ENCODE data around the gene DYNLT2B. TPM values are rescaled to one million over a fixed set of nuclear protein-coding genes. Genes with fewer than 3 reads are reported as not detected.
A peak's percentile ranks its signal among the peaks of the same experiment; 100 is the strongest.
"Not testable (repeated sequence)": the region's sequence is repeated elsewhere in the genome, so short reads cannot be mapped to it uniquely, and the experiment has no call there.

Gene DYNLT2B
- total RNA-seq, 2 donors from 2014 or later = 18.9 to 20.4 TPM

DNA sequence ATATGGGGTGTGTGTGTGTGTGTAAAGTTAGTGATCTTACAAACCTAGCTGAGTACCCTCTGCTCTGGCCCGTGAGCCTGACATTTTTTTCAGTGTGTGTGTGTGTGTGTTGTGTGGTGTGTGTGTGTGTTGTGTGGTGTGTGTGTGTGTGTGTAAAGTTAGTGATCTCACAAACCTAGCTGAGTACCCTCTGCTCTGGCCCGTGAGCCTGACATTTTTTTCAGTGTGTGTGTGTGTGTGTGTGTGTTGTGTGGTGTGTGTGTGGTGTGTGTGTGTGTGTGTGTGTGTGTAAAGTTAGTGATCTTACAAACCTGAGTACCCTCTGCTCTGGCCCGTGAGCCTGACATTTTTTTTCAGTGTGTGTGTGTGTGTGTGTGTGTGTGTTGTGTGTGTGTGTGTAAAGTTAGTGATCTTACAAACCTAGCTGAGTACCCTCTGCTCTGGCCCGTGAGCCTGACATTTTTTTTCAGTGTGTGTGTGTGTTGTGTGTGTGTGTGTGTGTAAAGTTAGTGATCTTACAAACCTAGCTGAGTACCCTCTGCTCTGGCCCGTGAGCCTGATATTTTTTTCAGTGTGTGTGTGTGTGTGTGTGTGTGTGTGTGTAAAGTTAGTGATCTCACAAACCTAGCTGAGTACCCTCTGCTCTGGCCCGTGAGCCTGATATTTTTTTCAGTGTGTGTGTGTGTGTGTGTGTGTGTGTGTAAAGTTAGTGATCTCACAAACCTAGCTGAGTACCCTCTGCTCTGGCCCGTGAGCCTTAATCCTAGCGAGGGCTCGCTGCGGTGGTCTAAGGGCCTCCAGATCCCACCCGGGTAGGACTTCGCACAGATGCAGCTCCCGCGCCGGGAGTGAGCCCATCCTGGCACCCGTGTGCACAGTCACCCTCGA is 997 bp downstream of the DYNLT2B start:
- H3K9me3 Mint-ChIP-seq, DNase-seq: not testable (repeated sequence)

DNA sequence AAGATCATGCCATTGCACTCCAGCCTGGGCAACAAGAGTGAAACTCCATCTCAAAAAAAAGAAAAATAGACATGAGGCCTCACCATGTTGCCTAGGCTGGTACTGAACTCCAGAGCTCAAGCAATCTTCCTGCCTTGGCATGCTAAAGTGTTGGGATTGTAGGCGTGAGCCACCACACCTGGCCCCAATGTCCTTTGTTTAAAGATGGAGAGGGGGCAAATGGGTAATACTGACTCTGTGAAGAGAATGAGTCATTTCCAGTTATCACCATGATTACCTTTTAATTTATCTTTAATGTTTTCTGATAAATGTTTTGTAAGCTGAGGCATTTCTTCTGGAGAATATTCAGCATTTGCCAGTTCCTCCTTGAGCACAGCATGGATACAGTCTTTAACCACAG is 2.2 kb downstream of the DYNLT2B start:
- no peaks in the 10 kb centered on the region for H3K9me3 Mint-ChIP-seq
- no peaks in the 10 kb centered on the region for H3K27me3 Mint-ChIP-seq (ENCODE audit: low read depth)
- peaks cover 2 to 5% of the 10 kb centered on the region in 2 donors for H3K36me3 Mint-ChIP-seq (ENCODE audit: insufficient read depth in 2 of 2)
- H3K27ac Mint-ChIP-seq = no peak overlapping the region
- H3K4me3 Mint-ChIP-seq = no peak overlapping the region
- DNase-seq (no peak), ATAC-seq (replicated peaks in 1 of 2) (no peak)
- H3K4me1 Mint-ChIP-seq (ENCODE audit: low read depth) = peaks cover 6% of the 10 kb centered on the region

More for the DNA sequence above, 997 bp downstream of the DYNLT2B start:
- not testable (repeated sequence) for ATAC-seq (replicated peaks in 1 of 2); H3K4me1 Mint-ChIP-seq (ENCODE audit: low read depth); H3K36me3 Mint-ChIP-seq (ENCODE audit: insufficient read depth in 2 of 2); H3K27me3 Mint-ChIP-seq (ENCODE audit: low read depth)
- H3K27ac Mint-ChIP-seq = peak overlapping the region; percentile 89
- H3K4me3 Mint-ChIP-seq = peak overlapping the region; percentile 96 to 97

DNA sequence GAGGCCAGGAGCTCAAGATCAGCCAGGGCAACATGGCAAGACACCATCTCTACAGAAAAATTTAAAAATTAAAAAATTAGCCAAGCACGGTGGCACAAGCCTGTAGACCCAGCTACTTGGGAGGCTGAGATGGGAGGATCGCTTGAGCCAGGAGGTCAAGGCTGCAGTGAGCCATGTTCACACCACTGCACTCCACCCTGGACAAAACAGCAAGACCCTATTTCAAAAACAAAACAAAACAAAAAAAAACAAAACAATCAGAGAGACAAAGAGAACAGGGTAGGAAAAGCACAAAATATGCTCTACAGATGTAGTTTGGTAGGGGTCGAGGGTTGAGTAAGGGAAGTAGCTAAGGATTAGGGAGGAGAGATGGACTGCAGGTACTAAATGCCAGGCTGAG is 3.4 kb downstream of the DYNLT2B start:
- Mint-ChIP-seq H3K36me3 (ENCODE audit: insufficient read depth in 2 of 2) (peaks cover 2 to 5% of the 10 kb centered on the region in 2 donors), H3K4me1 (ENCODE audit: low read depth) (peaks cover 5% of the 10 kb centered on the region), H3K9me3 (no peaks in the 10 kb centered on the region), H3K4me3 (no peak overlapping the region), H3K27me3 (ENCODE audit: low read depth) (no peaks in the 10 kb centered on the region), H3K27ac (no peak overlapping the region)
- no peak for DNase-seq
- ATAC-seq (replicated peaks in 1 of 2) = no peak

DNA sequence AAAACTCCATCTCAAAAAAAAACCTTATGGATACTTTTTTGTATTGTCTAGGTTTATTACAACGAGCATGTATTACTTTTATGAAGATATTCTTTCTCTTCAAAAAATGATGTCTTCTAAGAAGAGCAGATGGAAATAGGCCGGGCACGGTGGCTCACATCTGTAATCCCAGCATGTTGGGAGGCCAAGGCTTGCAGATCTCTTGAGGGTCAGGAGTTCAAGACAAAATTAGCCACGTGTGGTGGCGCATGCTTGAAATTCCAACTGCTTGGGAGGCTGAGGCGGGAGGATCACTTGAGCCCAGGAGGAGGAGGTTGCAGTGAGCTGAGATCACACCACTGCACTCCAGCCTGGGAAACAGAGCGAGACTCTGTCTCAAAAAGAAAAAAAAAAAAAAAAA is 4.0 kb downstream of the DYNLT2B start:
- not testable (repeated sequence) for ATAC-seq (replicated peaks in 1 of 2); H3K4me1 Mint-ChIP-seq (ENCODE audit: low read depth); H3K4me3 Mint-ChIP-seq; H3K27me3 Mint-ChIP-seq (ENCODE audit: low read depth); H3K36me3 Mint-ChIP-seq (ENCODE audit: insufficient read depth in 2 of 2); H3K27ac Mint-ChIP-seq; DNase-seq; H3K9me3 Mint-ChIP-seq

DNA sequence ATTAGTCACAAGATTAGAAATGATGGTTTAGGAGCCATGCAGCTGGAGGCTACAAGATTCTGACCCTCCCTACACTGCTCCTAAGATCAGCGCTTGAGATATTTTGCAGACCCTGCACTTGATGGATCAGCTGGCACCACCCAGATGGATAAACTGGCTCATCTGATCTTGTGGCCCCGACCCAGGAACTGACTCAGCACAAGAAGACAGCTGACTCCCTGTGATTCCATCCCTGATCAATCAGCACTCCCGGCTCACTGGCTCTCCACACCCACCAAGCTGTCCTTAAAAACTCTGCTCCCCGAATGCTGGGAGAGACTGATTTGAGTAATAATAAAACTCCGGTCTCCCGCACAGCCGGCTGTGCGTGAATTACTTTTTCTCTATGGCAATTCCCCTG is 15.1 kb downstream of the DYNLT2B start:
- H3K27me3 Mint-ChIP-seq (ENCODE audit: low read depth); H3K4me1 Mint-ChIP-seq (ENCODE audit: low read depth); H3K9me3 Mint-ChIP-seq; ATAC-seq (replicated peaks in 1 of 2); DNase-seq; H3K4me3 Mint-ChIP-seq; H3K36me3 Mint-ChIP-seq (ENCODE audit: insufficient read depth in 2 of 2); H3K27ac Mint-ChIP-seq: not testable (repeated sequence)

DNA sequence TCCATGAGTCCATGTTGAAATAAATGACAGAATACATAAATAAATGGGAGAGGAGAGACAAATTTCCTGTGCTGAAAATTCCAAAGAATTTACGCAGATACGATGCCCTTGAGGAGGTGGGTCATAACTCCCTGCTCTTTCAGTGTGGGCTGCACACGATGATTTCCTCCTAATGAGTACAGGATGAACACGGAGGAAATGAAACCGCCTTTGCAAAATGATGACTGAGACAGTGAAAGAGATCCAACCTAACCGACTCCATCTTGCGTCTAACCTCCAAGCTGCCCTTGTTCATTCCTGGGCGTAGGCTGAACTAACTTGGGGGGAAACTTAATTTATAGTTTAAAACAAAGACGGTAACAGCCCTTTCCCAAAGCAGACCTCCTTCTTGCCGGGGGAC is 15.5 kb downstream of the DYNLT2B start:
- DNase-seq; H3K36me3 Mint-ChIP-seq (ENCODE audit: insufficient read depth in 2 of 2); H3K9me3 Mint-ChIP-seq; ATAC-seq (replicated peaks in 1 of 2); H3K4me3 Mint-ChIP-seq; H3K27ac Mint-ChIP-seq; H3K4me1 Mint-ChIP-seq (ENCODE audit: low read depth); H3K27me3 Mint-ChIP-seq (ENCODE audit: low read depth): not testable (repeated sequence)

DNA sequence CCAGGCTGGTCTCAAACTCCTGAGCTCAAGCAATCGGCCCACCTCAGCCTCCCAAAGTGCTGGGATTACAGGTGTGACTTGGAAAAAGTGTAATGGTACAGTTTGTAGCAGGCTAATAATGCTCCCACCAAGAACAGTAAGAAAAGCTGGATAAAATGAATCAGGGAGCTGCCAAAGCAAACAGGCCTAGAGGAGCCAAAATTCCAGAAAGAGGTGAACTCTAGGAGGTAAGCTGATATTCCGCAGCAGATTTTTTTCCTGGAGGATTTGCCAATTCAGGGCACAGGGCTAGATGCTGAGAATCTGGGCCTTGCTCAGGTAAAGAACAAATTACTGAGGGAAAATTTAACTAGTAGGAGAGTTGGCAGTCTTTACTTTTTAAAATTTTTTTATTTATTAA is 19.5 kb downstream of the DYNLT2B start:
- Mint-ChIP-seq H3K4me3 (no peak overlapping the region), H3K27ac (no peak overlapping the region), H3K36me3 (ENCODE audit: insufficient read depth in 2 of 2) (peaks cover 2 to 3% of the 10 kb centered on the region in 2 donors), H3K9me3 (no peaks in the 10 kb centered on the region), H3K27me3 (ENCODE audit: low read depth) (no peaks in the 10 kb centered on the region), H3K4me1 (ENCODE audit: low read depth) (no peaks in the 10 kb centered on the region)
- ATAC-seq (replicated peaks in 1 of 2) = no peak
- DNase-seq = no peak

DNA sequence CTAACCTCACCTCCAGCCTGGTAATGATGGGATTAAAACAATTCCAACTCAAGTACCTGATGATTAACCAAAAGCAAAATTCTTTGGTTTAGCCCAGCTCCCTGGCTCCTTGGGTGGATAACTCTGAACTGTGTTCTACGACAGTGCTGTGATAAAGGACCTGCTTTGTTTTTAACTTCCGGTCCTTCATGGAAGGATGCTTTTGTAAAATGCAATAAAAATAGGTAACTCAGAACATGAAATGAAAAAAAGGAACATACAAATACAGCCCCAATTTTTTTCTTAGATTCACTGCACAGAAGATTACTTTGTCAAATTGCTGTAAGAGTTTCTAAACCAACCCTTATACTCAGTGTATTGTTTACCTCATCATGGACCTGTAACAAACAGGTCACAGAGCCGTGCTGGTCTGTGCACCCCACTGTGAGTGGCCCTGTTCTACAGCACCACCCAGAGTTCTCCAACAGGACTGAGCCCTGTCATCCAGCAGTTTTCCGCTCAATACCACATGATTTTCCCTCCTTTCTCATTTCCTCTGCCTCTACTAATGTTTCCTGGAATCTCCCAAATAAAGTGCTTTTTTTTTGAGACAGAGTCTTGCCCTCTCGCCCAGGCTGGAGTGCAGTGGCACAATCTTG is 25.6 kb downstream of the DYNLT2B start:
- H3K36me3 Mint-ChIP-seq (ENCODE audit: insufficient read depth in 2 of 2) = peaks cover 3 to 4% of the 10 kb centered on the region in 2 donors
- H3K9me3 Mint-ChIP-seq = no peaks in the 10 kb centered on the region
- ATAC-seq (replicated peaks in 1 of 2) (no peak), DNase-seq (no peak)
- H3K27ac Mint-ChIP-seq = no peak overlapping the region
- no peaks in the 10 kb centered on the region for H3K27me3 Mint-ChIP-seq (ENCODE audit: low read depth)
- no peaks in the 10 kb centered on the region for H3K4me1 Mint-ChIP-seq (ENCODE audit: low read depth)
- H3K4me3 Mint-ChIP-seq = no peak overlapping the region

DNA sequence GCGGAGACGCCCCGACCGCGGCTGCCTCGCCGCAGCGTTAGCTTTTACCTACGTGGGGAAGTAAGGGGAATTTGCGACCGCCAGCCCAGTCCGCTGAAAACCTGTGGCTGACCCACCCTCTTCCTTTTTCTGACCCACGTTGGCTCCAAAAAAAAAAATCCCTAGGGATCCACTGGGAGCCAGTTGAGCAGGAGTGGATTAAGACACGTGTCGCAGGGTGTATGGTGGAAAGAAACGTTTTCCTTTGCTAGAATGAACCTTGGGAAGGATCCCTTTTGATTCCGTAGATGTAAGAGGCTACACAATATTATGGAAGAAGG is 29.9 kb downstream of the DYNLT2B start:
- no peaks in the 10 kb centered on the region for H3K27me3 Mint-ChIP-seq (ENCODE audit: low read depth)
- H3K9me3 Mint-ChIP-seq = no peaks in the 10 kb centered on the region
- peak overlapping the region; percentile 98 to 99 for H3K4me3 Mint-ChIP-seq
- peak overlapping the region; percentile 99 for H3K27ac Mint-ChIP-seq
- peaks cover 6 to 9% of the 10 kb centered on the region in 2 donors for H3K36me3 Mint-ChIP-seq (ENCODE audit: insufficient read depth in 2 of 2)
- no peak for DNase-seq
- ATAC-seq (replicated peaks in 1 of 2) = no peak
- peaks cover 31% of the 10 kb centered on the region for H3K4me1 Mint-ChIP-seq (ENCODE audit: low read depth)

DNA sequence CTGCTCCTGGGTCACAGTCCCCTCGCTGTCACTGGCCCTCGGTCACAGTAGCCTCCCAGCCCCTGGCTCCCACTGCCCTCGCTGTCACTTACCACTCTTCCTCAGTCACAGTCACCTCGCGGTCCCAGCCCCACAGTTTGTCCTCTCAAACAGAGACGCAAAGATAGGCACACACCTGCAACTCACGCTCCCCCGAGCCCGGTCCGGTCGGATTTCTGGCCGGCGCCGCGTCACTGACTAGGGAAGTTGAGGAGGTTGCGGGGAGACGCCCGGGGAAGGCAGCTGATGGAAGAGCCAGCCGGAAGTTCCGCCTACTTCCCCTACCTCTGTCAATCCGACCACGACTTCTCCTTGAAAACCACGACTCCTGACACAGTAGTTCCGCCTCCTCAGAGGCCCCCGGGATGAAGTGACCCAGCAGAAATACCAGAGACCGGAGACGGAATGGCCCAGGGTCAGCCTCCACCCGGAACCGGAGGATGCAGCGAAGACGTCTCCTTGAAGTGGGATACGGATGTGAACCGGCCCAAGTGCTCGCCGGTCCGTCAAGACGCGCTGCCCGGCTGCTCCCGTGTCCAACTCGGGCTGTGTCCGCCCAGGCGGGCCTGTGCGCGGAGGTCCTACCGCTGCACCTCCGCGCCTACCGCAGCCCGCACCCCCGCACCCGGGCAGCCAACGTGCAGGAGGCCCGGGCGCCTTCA is 30.4 kb downstream of the DYNLT2B start, which contains the start of gene PCYT1A:
TSS of gene PCYT1A (minus strand) at position 287 of the 701 bp plus-strand sequence. CDS start 17,195 bp downstream, outside the sequence.
- no peaks in the 10 kb centered on the region for H3K27me3 Mint-ChIP-seq (ENCODE audit: low read depth)
- peak; percentile 87 to 92 for ATAC-seq (replicated peaks in 1 of 2)
- peak within 1 kb of the TSS; percentile 98 to 99 for H3K4me3 Mint-ChIP-seq
- DNase-seq = peak; percentile 77 to 78
- peaks cover 6 to 9% of the 10 kb centered on the region in 2 donors for H3K36me3 Mint-ChIP-seq (ENCODE audit: insufficient read depth in 2 of 2)
- no peaks in the 10 kb centered on the region for H3K9me3 Mint-ChIP-seq
- H3K4me1 Mint-ChIP-seq (ENCODE audit: low read depth) = peaks cover 31% of the 10 kb centered on the region
- H3K27ac Mint-ChIP-seq = peak within 1 kb of the TSS; percentile 99

DNA sequence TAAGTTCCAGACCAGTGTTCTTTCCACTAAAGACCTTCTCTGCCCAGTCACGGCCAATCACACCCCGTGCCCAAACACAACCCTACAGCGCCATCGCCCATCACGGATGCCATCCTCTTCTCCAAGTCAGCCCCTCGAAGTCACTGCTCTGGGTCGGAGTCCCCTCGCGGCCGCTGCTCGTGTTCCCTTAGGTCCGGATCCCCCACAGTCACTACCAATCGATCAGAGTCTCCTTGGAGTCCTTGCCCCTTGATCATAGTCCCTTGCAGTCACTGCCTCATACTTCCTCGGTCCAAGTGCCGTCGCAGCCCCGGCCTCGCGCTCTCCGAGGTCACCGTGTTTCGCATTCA is 31.0 kb downstream of the DYNLT2B start:
- Mint-ChIP-seq H3K27me3 (ENCODE audit: low read depth) (no peaks in the 10 kb centered on the region), H3K4me3 (peak overlapping the region; percentile 98 to 99), H3K9me3 (no peaks in the 10 kb centered on the region), H3K4me1 (ENCODE audit: low read depth) (peaks cover 33% of the 10 kb centered on the region), H3K36me3 (ENCODE audit: insufficient read depth in 2 of 2) (peaks cover 6 to 9% of the 10 kb centered on the region in 2 donors), H3K27ac (peak overlapping the region; percentile 99)
- DNase-seq (peak in 1 of 2 donors; percentile 48), ATAC-seq (replicated peaks in 1 of 2) (peak; percentile 54 to 61)

DNA sequence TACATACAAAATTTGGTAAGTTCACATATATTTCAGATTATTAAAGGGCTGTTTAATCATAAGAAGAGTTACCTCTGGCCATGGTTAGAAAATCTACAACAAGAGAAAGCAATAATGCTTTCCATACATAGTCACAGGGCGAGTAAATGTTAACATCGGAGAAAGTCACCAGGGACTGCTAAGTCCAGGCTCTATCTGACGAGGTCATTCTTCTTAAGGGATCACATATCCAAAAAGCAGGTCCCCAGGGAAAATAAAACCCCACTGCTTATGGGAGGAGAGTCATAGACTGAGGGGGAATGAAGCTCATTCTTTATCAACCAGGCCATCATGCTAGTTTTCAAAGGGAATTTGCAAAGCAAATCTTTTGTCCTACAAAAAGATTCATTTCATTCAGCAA is 33.6 kb downstream of the DYNLT2B start:
- ATAC-seq (replicated peaks in 1 of 2) (no peak), DNase-seq (no peak)
- H3K9me3 Mint-ChIP-seq = no peaks in the 10 kb centered on the region
- H3K4me1 Mint-ChIP-seq (ENCODE audit: low read depth) = peaks cover 59% of the 10 kb centered on the region
- peak overlapping the region in 1 of 2 donors; percentile 36 for H3K4me3 Mint-ChIP-seq
- no peaks in the 10 kb centered on the region for H3K27me3 Mint-ChIP-seq (ENCODE audit: low read depth)
- peak overlapping the region; percentile 29 for H3K27ac Mint-ChIP-seq
- peaks cover 7 to 9% of the 10 kb centered on the region in 2 donors for H3K36me3 Mint-ChIP-seq (ENCODE audit: insufficient read depth in 2 of 2)

DNA sequence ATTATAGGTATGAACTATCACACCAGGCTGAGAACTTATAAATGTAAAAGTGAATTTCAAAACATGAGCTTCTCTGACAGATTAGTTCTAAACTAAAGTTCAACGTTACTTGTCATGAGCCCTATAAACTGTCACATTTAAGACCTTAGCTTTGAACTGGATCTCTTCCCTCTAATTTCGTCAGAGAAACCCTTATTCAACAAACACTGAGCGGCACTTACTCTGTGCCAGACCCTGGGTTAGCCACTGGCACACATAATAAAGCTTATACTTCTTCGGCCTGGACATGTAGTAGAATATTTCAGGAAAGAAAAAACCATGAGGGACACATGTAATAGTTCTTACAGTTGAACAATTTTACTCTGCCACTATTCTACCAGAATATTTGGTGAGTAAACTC is 36.1 kb downstream of the DYNLT2B start:
- no peak overlapping the region for H3K27ac Mint-ChIP-seq
- no peaks in the 10 kb centered on the region for H3K9me3 Mint-ChIP-seq
- no peak overlapping the region for H3K4me3 Mint-ChIP-seq
- ATAC-seq (replicated peaks in 1 of 2) (no peak), DNase-seq (no peak)
- peaks cover under 1 to 6% of the 10 kb centered on the region in 2 donors for H3K36me3 Mint-ChIP-seq (ENCODE audit: insufficient read depth in 2 of 2)
- H3K4me1 Mint-ChIP-seq (ENCODE audit: low read depth) = peaks cover 84% of the 10 kb centered on the region
- H3K27me3 Mint-ChIP-seq (ENCODE audit: low read depth) = no peaks in the 10 kb centered on the region

All from activated T-cell treated with anti-CD3 and anti-CD28 coated beads, Interleukin-2, amount 50 U/mL, for 72 hours (primary cell).